IMR-90 (cell line): ENCODE data around the gene CDHR2. TPM values are rescaled to one million over a fixed set of nuclear protein-coding genes. Genes with fewer than 3 reads are reported as not detected.
A peak's percentile ranks its signal among the peaks of the same experiment; 100 is the strongest.

Experiments
- ATAC-seq: fragments of 200-7000 bp; cut with Tn5 transposase; 2 replicates; pipeline ENCODE4 v1.9.1; 2020; ENCODE audit warnings: low read depth, mild to moderate bottlenecking, moderate library complexity
- BruUV-seq: library from RNA; stranded (reverse); fragments of 400-500 nt; replicated peaks from 2 replicates; lab custom pipeline; 2021; lab: Mats Ljungman, UMichigan
- CTCF ChIA-PET: fragments of 300-600 bp; formaldehyde crosslinking; extraction: SDS; loops from one replicate; lab custom pipeline; 2021; ENCODE audit warnings: antibody characterized with exemption; lab: Yijun Ruan, JAX
- POLR2A ChIA-PET: fragments of 300-600 bp; sonication (Branson Sonifier 250); formaldehyde crosslinking; loops from one replicate; lab custom pipeline; 2022; ENCODE audit warnings: antibody characterized with exemption; ENCODE audit not compliant: unreplicated experiment; lab: Charles Lee
- DNase-seq: peaks from one replicate; pipeline ENCODE4 v3.0.0; 2013
- H2AFZ ChIP-seq: replicated peaks from 2 replicates; pipeline ENCODE3; 2013; ENCODE audit warnings: low read length, mild to moderate bottlenecking; ENCODE audit not compliant: poor library complexity
- H2AK5ac ChIP-seq: 2 replicates; pipeline ENCODE4 v1.6.1; 2013; ENCODE audit warnings: low read depth, low read length, inconsistent platforms
- H2AK9ac ChIP-seq: replicated peaks from 2 replicates; pipeline ENCODE3; 2013; ENCODE audit warnings: mild to moderate bottlenecking, low read depth, low read length, moderate library complexity; ENCODE audit not compliant: poor library complexity
- H2BK120ac ChIP-seq: 2 replicates; pipeline ENCODE4 v1.6.1; 2013; ENCODE audit warnings: low read depth, low read length, inconsistent platforms
- H2BK15ac ChIP-seq: 3 replicates; pipeline ENCODE4 v1.6.1; 2013; ENCODE audit warnings: low read depth, low read length, inconsistent platforms
- H2BK20ac ChIP-seq: 2 replicates; pipeline ENCODE4 v1.6.1; 2013; ENCODE audit warnings: low read depth, mild to moderate bottlenecking, inconsistent platforms, low read length, moderate library complexity
- H2BK5ac ChIP-seq: 2 replicates; pipeline ENCODE4 v1.6.1; 2013; ENCODE audit warnings: mild to moderate bottlenecking, low read depth, low read length, inconsistent platforms; ENCODE audit not compliant: poor library complexity, severe bottlenecking
- H3K14ac ChIP-seq: replicated peaks from 2 replicates; pipeline ENCODE4 v1.6.1; 2013; ENCODE audit warnings: low read depth, low read length, inconsistent platforms
- H3K18ac ChIP-seq: 2 replicates; pipeline ENCODE4 v1.6.1; 2013; ENCODE audit warnings: low read depth, low read length, control low read depth
- H3K23ac ChIP-seq: 2 replicates; pipeline ENCODE4 v1.6.1; 2013; ENCODE audit warnings: low read depth, low read length, inconsistent platforms
- H3K27ac ChIP-seq: 2 replicates; pipeline ENCODE4 v1.5.1; 2013; ENCODE audit warnings: mild to moderate bottlenecking, control low read depth, low read length; ENCODE audit not compliant: insufficient read depth
- H3K27me3 ChIP-seq: 2 replicates; pipeline ENCODE4 v1.6.1; 2013; ENCODE audit warnings: low read length; ENCODE audit not compliant: control insufficient read depth, insufficient read depth
- H3K36me3 ChIP-seq: 2 replicates; pipeline ENCODE4 v1.6.1; 2013; ENCODE audit warnings: low read length, mixed read lengths; ENCODE audit not compliant: control insufficient read depth, insufficient read depth
- H3K4ac ChIP-seq: 2 replicates; pipeline ENCODE4 v1.6.1; 2013; ENCODE audit warnings: low read depth, low read length, inconsistent platforms
- H3K4me1 ChIP-seq: 2 replicates; pipeline ENCODE4 v1.6.1; 2013; ENCODE audit warnings: low read length, mixed read lengths; ENCODE audit not compliant: control insufficient read depth, insufficient read depth
- H3K4me2 ChIP-seq: 2 replicates; pipeline ENCODE4 v1.6.1; 2013; ENCODE audit warnings: low read depth, mild to moderate bottlenecking, control low read depth, low read length, moderate library complexity
- H3K4me3 ChIP-seq: 2 replicates; pipeline ENCODE4 v1.5.1; 2013; ENCODE audit warnings: low read depth, mild to moderate bottlenecking, control low read depth, low read length, moderate library complexity; ENCODE audit not compliant: insufficient read depth
- H3K56ac ChIP-seq: 2 replicates; pipeline ENCODE4 v1.6.1; 2013; ENCODE audit warnings: low read length, inconsistent platforms; ENCODE audit not compliant: insufficient read depth; ENCODE audit errors: extremely low read depth
- H3K79me1 ChIP-seq, 2 experiments: 2 replicates each; pipeline ENCODE4 v1.6.1; 2013; ENCODE audit warnings: low read length in 2 of 2, inconsistent platforms in 1 of 2, low read depth in 1 of 2
- H3K9ac ChIP-seq: 2 replicates; pipeline ENCODE4 v1.6.1; 2013; ENCODE audit warnings: low read depth, low read length, control low read depth
- H3K9me1 ChIP-seq: 2 replicates; pipeline ENCODE4 v1.6.1; 2013; ENCODE audit warnings: low read length, inconsistent platforms; ENCODE audit not compliant: insufficient read depth
- H3K9me3 ChIP-seq: 2 replicates; pipeline ENCODE4 v1.6.1; 2013; ENCODE audit warnings: low read length; ENCODE audit not compliant: control insufficient read depth, insufficient read depth
- H4K20me1 ChIP-seq: 2 replicates; pipeline ENCODE4 v1.6.1; 2013; ENCODE audit warnings: low read length, inconsistent platforms; ENCODE audit not compliant: insufficient read depth
- H4K5ac ChIP-seq: 2 replicates; pipeline ENCODE4 v1.6.1; 2013; ENCODE audit warnings: mild to moderate bottlenecking, low read depth, low read length, control low read depth
- H4K8ac ChIP-seq, 2 experiments: 2 replicates each; pipeline ENCODE4 v1.6.1; 2013; ENCODE audit warnings: low read depth in 2 of 2, low read length in 2 of 2, control low read depth in 1 of 2, inconsistent platforms in 1 of 2
- H4K91ac ChIP-seq: 2 replicates; pipeline ENCODE4 v1.6.1; 2013; ENCODE audit warnings: low read depth, low read length, inconsistent platforms; ENCODE audit not compliant: insufficient read depth
- BHLHE40 ChIP-seq: fragments of 150-350 bp; IDR thresholded peaks from 2 replicates; pipeline ENCODE4 v1.6.1; 2016; ENCODE audit warnings: mild to moderate bottlenecking, low read depth, low read length
- RFX5 ChIP-seq: IDR thresholded peaks from 2 replicates; pipeline ENCODE4 v1.8.0; 2012; ENCODE audit warnings: low read depth, mild to moderate bottlenecking, low read length, moderate library complexity
- WGBS, 2 experiments: methylation state at CpG; one replicate each; pipeline versions ENCODE4 v1.1.5 to v1.1.7; 2013; ENCODE audit warnings: missing lambda C conversion rate in 2 of 2; ENCODE audit not compliant: insufficient read length in 1 of 2; ENCODE audit errors: extremely low coverage in 2 of 2; 5-methylcytosine and 5-hydroxymethylcytosine counted together
- dilution Hi-C: fragments of 300-500 bp; cut with HindIII; formaldehyde crosslinking; loops from one replicate; pipeline ENCODE4 v1.14.3; 2018; ENCODE audit warnings: low sequenced_read_pairs; ENCODE audit not compliant: unreplicated experiment
- in situ Hi-C: fragments of 300-500 bp; cut with MboI; formaldehyde crosslinking; loops from 3 replicates; pipeline ENCODE4 v1.14.3; 2019; ENCODE audit warnings: low sequenced_read_pairs, inconsistent platforms, mixed read lengths
- intact Hi-C: fragments of 100-400 bp; cut with micrococcal nuclease; formaldehyde crosslinking; loops from 2 replicates; pipeline ENCODE4 v1.10.0; 2022
- polyA plus RNA-seq, 3 experiments: library from polyadenylated mRNA; depleted of rRNA; stranded (reverse); fragments of >200 nt; gene quantifications; 2 replicates each; pipeline ENCODE4 v1.2.3, GENCODE V29; 2012; ENCODE audit warnings: low replicate concordance in 1 of 3
- total RNA-seq: library from RNA; depleted of rRNA; stranded (reverse); fragments of >200 nt; gene quantifications from 2 replicates; pipeline ENCODE4 v1.2.3, GENCODE V29; 2012

Gene CDHR2
- total and polyA plus RNA-seq, 2 of the 4 experiments (the other 2 are of a cell fraction), result not detected

DNA sequence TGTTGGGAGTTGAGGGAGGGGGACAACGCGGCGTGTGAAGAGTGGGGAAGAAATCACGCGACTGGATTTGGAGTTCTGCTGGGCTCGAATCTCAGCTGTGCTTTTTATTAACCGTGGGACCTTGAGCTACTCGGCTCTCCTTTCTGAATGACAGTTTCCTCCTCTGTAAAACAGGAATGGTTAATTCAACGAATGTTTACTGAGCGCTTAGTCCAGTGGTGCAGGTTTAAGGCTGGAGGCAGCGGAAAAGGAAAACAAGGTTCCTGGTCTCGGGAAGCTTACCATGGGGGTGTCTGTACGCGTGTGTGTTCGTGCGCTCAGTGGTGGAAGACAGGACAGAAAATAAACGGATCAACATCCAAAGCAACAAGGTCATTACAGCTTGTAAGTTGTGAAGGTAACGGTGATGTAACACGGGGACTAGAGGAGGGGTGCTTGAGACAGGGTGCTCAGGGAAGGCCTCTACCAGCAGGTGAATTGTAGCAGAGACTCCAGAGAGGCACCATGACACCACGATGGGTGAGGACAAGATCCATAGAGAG, 81.6 kb downstream of the CDHR2 start:
- Histone ChIP-seq H3K56ac (no peak overlapping the region), H3K4ac (no peak overlapping the region), H2BK5ac (no peak overlapping the region), H2AFZ (peak overlapping the region; percentile 82), H4K20me1 (no peaks in the 10 kb centered on the region; the same call in 1 of the 2 replicates), H3K14ac (no peak overlapping the region), H2BK20ac (no peak overlapping the region), H3K23ac (peak overlapping the region; percentile 35; the same call in 1 of the 2 replicates), H2BK120ac (no peak overlapping the region), H2AK5ac (no peak overlapping the region), H3K4me2 (peak overlapping the region; percentile 77), H3K36me3 (no peaks in the 10 kb centered on the region), H3K9ac (no peak overlapping the region), H3K9me3 (peaks cover 5% of the 10 kb centered on the region), H3K4me3 (peak overlapping the region; percentile 26), H3K4me1 (peaks cover 2% of the 10 kb centered on the region; the same call in 1 of the 2 replicates), H3K27ac (no peak overlapping the region), H3K18ac (no peak overlapping the region), H3K79me1 (no peaks in the 10 kb centered on the region), H2AK9ac (no peak overlapping the region), H4K5ac (no peak overlapping the region), H3K27me3 (peaks cover 72% of the 10 kb centered on the region), H3K9me1 (peaks cover 3% of the 10 kb centered on the region; the same call in 1 of the 2 replicates), H4K8ac (no peak overlapping the region), H2BK15ac (no peak overlapping the region), H4K91ac (no peak overlapping the region)
- intact Hi-C loops (no loop called here), dilution Hi-C loops (no loop called here), in situ Hi-C loops (no loop called here)
- no TSS peak for BruUV-seq
- POLR2A ChIA-PET, result no interaction called here
- CTCF ChIA-PET, result interaction anchor here (0.6 to 1.9 kb wide), 4 partner anchors 17 to 284 kb away, joined by 3 to 7 read pairs (median 4); partner anchors contain the start of gene TSPAN17
- ATAC-seq, result no peak
- WGBS, 2 experiments, result 40% methylated on average over 5 of the region's 20 CpGs; no CpG with 5 or more reads in 1 of the 2 experiments
- DNase-seq, result no peak
- peak; percentile 15; the same call in 1 of the 2 replicates for TF ChIP-seq BHLHE40
- TF ChIP-seq RFX5, result no peak
